GM12878 (cell line): ENCODE results near the gene HS3ST5.
"Not testable (repeated sequence)": the region's sequence is repeated elsewhere in the genome, so short reads cannot be mapped to it uniquely, and the experiment has no call there.

ENCODE experiments used
- EZH2 ChIP-seq: IDR thresholded peaks from 2 replicates; pipeline ENCODE4 v1.6.1; 2012; ENCODE audit warnings: low read depth, mild to moderate bottlenecking, control low read depth, inconsistent platforms, low read length, borderline replicate concordance; ENCODE audit not compliant: control insufficient read depth
- REST ChIP-seq: IDR thresholded peaks from 2 replicates; pipeline ENCODE4 v1.6.1; 2012; ENCODE audit warnings: mild to moderate bottlenecking, low read depth, low read length
- YY1 ChIP-seq: IDR thresholded peaks from 2 replicates; pipeline ENCODE4 v1.6.1; 2011; ENCODE audit warnings: low read depth, mild to moderate bottlenecking, low read length

DNA sequence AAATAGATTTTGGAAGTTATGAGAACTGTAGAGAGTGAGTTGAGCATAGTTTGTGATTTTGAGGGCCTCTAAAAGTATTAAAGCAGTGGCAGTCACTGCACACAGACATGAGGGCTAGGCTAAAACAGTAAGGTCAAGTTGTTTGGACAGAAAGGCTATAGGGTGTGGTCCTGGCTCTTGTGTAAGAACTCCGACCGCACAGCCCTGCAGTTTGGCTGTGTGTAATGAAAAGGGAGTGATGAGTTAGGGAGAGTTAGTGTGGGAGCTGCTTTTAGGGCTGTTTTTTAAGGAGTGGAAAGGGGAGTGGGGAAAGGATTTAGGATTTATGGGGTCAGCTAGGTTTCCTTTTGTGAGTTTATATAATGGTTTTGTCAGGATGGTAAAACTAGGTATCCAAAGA is 328.7 kb downstream of the HS3ST5 start:
- TF ChIP-seq REST, EZH2, YY1: not testable (repeated sequence)
